ENCODE measurements around the gene WFIKKN2. TPM values are rescaled to one million over a fixed set of nuclear protein-coding genes. Genes with fewer than 3 reads are reported as not detected.
"Not testable (repeated sequence)": the region's sequence is repeated elsewhere in the genome, so short reads cannot be mapped to it uniquely, and the experiment has no call there.

The WFIKKN2 gene
- total RNA-seq, 2 donors from 2014 or later, result not detected

GRCh38 chr17:50859727-50860126 is 24.3 kb downstream of the WFIKKN2 start:
- not testable (repeated sequence) for H3K27ac Mint-ChIP-seq; H3K9me3 Mint-ChIP-seq; ATAC-seq; DNase-seq (ENCODE audit: low spot score in 2 of 2)
- peaks cover 3 to 15% of the 10 kb centered on the region in 2 donors for H3K36me3 Mint-ChIP-seq

GRCh38 chr17:50861334-50861676 is 25.9 kb downstream of the WFIKKN2 start:
- no peak for ATAC-seq
- H3K36me3 Mint-ChIP-seq, result peaks cover 10 to 21% of the 10 kb centered on the region in 2 donors
- DNase-seq (ENCODE audit: low spot score in 2 of 2), result no peak
- H3K27ac Mint-ChIP-seq, result no peak overlapping the region
- H3K9me3 Mint-ChIP-seq, result no peaks in the 10 kb centered on the region

- Mint-ChIP-seq H3K27ac (no peak overlapping the region), H3K9me3 (no peaks in the 10 kb centered on the region), H3K36me3 (peaks cover 10 to 21% of the 10 kb centered on the region in 2 donors)
- DNase-seq (ENCODE audit: low spot score in 2 of 2) (no peak), ATAC-seq (no peak)
These were observed 26.6 kb downstream of the WFIKKN2 start for GRCh38 chr17:50861822-50862528.

GRCh38 chr17:50863221-50863843 is 27.9 kb downstream of the WFIKKN2 start:
- Mint-ChIP-seq H3K9me3 (no peaks in the 10 kb centered on the region), H3K27ac (peak overlapping the region in 1 of 2 donors; percentile 70), H3K36me3 (peaks cover 10 to 21% of the 10 kb centered on the region in 2 donors)
- DNase-seq (ENCODE audit: low spot score in 2 of 2) (peak in 1 of 2 donors; percentile 46), ATAC-seq (no peak)

- Mint-ChIP-seq H3K9me3 (no peaks in the 10 kb centered on the region), H3K36me3 (peaks cover 10 to 21% of the 10 kb centered on the region in 2 donors), H3K27ac (peak overlapping the region in 1 of 2 donors; percentile 98)
- ATAC-seq (no peak), DNase-seq (ENCODE audit: low spot score in 2 of 2) (no peak)
These were observed 28.5 kb downstream of the WFIKKN2 start for GRCh38 chr17:50863931-50864330.

- H3K36me3 Mint-ChIP-seq, result peaks cover 10 to 21% of the 10 kb centered on the region in 2 donors
- no peak for DNase-seq (ENCODE audit: low spot score in 2 of 2)
- no peaks in the 10 kb centered on the region for H3K9me3 Mint-ChIP-seq
- H3K27ac Mint-ChIP-seq, result peak overlapping the region; percentile 94 to 98
- no peak for ATAC-seq
These were observed 29.3 kb downstream of the WFIKKN2 start for GRCh38 chr17:50864747-50865059.

GRCh38 chr17:50865060-50865867 is 29.9 kb downstream of the WFIKKN2 start:
- DNase-seq (ENCODE audit: low spot score in 2 of 2), result peak; percentile 44 to 70
- peaks cover 10 to 21% of the 10 kb centered on the region in 2 donors for H3K36me3 Mint-ChIP-seq
- peak in 1 of 2 donors; percentile 1 for ATAC-seq
- H3K27ac Mint-ChIP-seq, result peak overlapping the region; percentile 94 to 98
- H3K9me3 Mint-ChIP-seq, result no peaks in the 10 kb centered on the region

GRCh38 chr17:50865868-50866260 is 30.5 kb downstream of the WFIKKN2 start:
- peak overlapping the region in 1 of 2 donors; percentile 92 for H3K27ac Mint-ChIP-seq
- no peaks in the 10 kb centered on the region for H3K9me3 Mint-ChIP-seq
- H3K36me3 Mint-ChIP-seq, result peaks cover 10 to 21% of the 10 kb centered on the region in 2 donors
- DNase-seq (ENCODE audit: low spot score in 2 of 2) (no peak), ATAC-seq (no peak)

GRCh38 chr17:50866261-50866949 is 31.0 kb downstream of the WFIKKN2 start, which contains the start of gene TOB1:
Gene TOB1, minus strand, starts transcription at chr17:50866354. Its CDS starts 2,337 bp downstream, at chr17:50864017.
- Mint-ChIP-seq H3K36me3 (peaks cover 10 to 19% of the 10 kb centered on the region in 2 donors), H3K9me3 (no peaks in the 10 kb centered on the region), H3K27ac (peak within 1 kb of the TSS; percentile 94 to 98)
- peak; percentile 80 to 83 for ATAC-seq
- peak; percentile 96 for DNase-seq (ENCODE audit: low spot score in 2 of 2)

- Mint-ChIP-seq H3K9me3 (no peaks in the 10 kb centered on the region), H3K27ac (peak overlapping the region; percentile 92 to 94), H3K36me3 (peaks cover 10 to 14% of the 10 kb centered on the region in 2 donors)
- ATAC-seq (peak; percentile 14 to 27), DNase-seq (ENCODE audit: low spot score in 2 of 2) (peak; percentile 63 to 75)
These were observed 31.6 kb downstream of the WFIKKN2 start for GRCh38 chr17:50866950-50867362.

GRCh38 chr17:50867363-50868139 is 32.2 kb downstream of the WFIKKN2 start:
- Mint-ChIP-seq H3K27ac (peak overlapping the region; percentile 92 to 94), H3K36me3 (peaks cover 10 to 13% of the 10 kb centered on the region in 2 donors), H3K9me3 (no peaks in the 10 kb centered on the region)
- peak; percentile 47 to 59 for ATAC-seq
- DNase-seq (ENCODE audit: low spot score in 2 of 2), result peak; percentile 75 to 92

- Mint-ChIP-seq H3K36me3 (peaks cover 9 to 10% of the 10 kb centered on the region in 2 donors), H3K27ac (peak overlapping the region; percentile 92 to 94), H3K9me3 (no peaks in the 10 kb centered on the region)
- no peak for ATAC-seq
- no peak for DNase-seq (ENCODE audit: low spot score in 2 of 2)
These were observed 32.7 kb downstream of the WFIKKN2 start for GRCh38 chr17:50868140-50868438.

GRCh38 chr17:50868602-50869001 is 33.2 kb downstream of the WFIKKN2 start:
- ATAC-seq, result no peak
- DNase-seq (ENCODE audit: low spot score in 2 of 2), result no peak
- Mint-ChIP-seq H3K27ac (peak overlapping the region in 1 of 2 donors; percentile 92), H3K9me3 (no peaks in the 10 kb centered on the region), H3K36me3 (peaks cover 6 to 10% of the 10 kb centered on the region in 2 donors)

- no peaks in the 10 kb centered on the region for H3K36me3 Mint-ChIP-seq
- H3K9me3 Mint-ChIP-seq, result no peaks in the 10 kb centered on the region
- H3K27ac Mint-ChIP-seq, result no peak overlapping the region
- ATAC-seq (no peak), DNase-seq (ENCODE audit: low spot score in 2 of 2) (peak in 1 of 2 donors; percentile 17)
These were observed 36.0 kb downstream of the WFIKKN2 start for GRCh38 chr17:50871364-50871763.

GRCh38 chr17:50871898-50872297 is 36.5 kb downstream of the WFIKKN2 start:
- DNase-seq (ENCODE audit: low spot score in 2 of 2) (no peak), ATAC-seq (no peak)
- Mint-ChIP-seq H3K27ac (no peak overlapping the region), H3K9me3 (no peaks in the 10 kb centered on the region), H3K36me3 (no peaks in the 10 kb centered on the region)
